ENCODE results near the gene ARHGAP4. TPM values are rescaled to one million over a fixed set of nuclear protein-coding genes. Genes with fewer than 3 reads are reported as not detected.

The ARHGAP4 gene
- total and polyA plus RNA-seq, 7 donors: 5.1 to 8.0 (median 6.8) TPM

DNA sequence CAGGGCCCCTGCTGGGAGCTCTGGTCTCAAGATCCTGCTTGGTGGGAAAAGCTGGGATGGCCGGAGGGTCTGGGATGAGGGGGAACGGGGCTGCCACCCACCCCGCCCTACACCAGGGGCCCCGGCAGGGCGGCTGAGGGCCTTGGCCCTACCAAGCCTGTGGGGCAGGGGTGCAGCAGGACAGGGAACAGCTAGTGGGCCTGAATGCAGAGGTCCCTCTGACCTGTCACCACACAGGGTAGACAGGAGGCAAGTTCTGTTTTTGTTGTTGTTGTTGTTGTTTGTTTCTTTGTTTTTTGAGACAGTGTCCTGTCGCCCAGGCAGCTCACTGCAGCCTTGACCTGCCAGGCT is 18.7 kb upstream of the ARHGAP4 start:
- WGBS, 3 donors: 72 to 76% (median 73%) methylated on average over 3 to 6 of the region's 6 CpGs
- no peak for DNase-seq
- no peaks in the 10 kb centered on the region for H3K9me3 ChIP-seq
- TF ChIP-seq, protein P1, sequence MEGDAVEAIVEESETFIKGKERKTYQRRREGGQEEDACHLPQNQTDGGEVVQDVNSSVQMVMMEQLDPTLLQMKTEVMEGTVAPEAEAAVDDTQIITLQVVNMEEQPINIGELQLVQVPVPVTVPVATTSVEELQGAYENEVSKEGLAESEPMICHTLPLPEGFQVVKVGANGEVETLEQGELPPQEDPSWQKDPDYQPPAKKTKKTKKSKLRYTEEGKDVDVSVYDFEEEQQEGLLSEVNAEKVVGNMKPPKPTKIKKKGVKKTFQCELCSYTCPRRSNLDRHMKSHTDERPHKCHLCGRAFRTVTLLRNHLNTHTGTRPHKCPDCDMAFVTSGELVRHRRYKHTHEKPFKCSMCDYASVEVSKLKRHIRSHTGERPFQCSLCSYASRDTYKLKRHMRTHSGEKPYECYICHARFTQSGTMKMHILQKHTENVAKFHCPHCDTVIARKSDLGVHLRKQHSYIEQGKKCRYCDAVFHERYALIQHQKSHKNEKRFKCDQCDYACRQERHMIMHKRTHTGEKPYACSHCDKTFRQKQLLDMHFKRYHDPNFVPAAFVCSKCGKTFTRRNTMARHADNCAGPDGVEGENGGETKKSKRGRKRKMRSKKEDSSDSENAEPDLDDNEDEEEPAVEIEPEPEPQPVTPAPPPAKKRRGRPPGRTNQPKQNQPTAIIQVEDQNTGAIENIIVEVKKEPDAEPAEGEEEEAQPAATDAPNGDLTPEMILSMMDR (IDR thresholded peaks at IDR 0.05): no peak
- peaks cover 0 to 3% (median 0%) of the 10 kb centered on the region in 3 donors for H3K27me3 ChIP-seq (ENCODE audit: insufficient read depth in 3 of 3, low read length in 2 of 3)
- intact Hi-C loops (cut with DNase I): no loop called here
- H3K4me1 ChIP-seq: no peaks in the 10 kb centered on the region
- ATAC-seq: peak in 2 of 4 donors; percentile 2 to 7
- H3K4me3 ChIP-seq: peak overlapping the region; percentile 45
- H3K36me3 ChIP-seq (ENCODE audit: insufficient read depth in 1 of 2, low read depth in 1 of 2): peaks cover 0 to 20% of the 10 kb centered on the region in 2 donors
- no peak overlapping the region for H3K27ac ChIP-seq

DNA sequence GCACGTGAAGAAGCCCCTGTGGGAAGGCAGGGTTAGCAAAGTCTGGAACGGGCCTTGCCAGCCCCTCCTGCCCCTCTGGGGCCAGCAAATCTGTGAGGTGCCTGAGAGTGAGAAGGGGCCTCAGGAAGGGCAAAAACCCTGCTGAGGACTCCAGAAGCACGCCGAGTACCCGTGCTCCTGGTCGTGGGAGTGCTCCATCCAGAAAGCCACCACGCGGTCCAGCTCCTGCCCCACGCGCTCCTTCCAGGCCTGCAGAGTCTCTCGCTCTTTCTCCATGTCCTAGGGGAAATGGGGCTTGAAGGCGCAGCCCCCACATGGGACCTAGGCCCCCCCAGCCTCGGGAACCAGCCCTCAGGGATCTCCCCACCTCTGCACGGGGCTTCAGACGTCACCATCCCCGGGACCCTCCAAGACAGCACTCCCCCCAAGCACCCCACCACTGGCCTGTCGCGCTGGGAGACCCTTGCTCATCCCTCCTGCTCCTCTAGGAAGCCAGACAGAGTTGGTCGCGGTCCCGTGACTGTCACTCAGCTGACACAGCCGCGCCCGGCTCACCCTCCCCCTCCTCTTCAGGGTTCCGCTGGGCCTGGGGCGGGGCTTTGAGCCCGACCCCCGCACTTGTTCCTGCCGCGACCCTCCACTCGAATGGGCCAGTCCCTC is 18.2 kb upstream of the ARHGAP4 start, which contains the start of gene RENBP:
RENBP (minus strand) TSS at position 504 of the 660 bp plus-strand sequence; CDS start at position 471, 33 bp downstream.
- Histone ChIP-seq H3K36me3 (ENCODE audit: insufficient read depth in 1 of 2, low read depth in 1 of 2) (peaks cover 0 to 15% of the 10 kb centered on the region in 2 donors), H3K27me3 (ENCODE audit: insufficient read depth in 3 of 3, low read length in 2 of 3) (peaks cover 0 to 3% (median 0%) of the 10 kb centered on the region in 3 donors), H3K9me3 (no peaks in the 10 kb centered on the region), H3K27ac (no peak within 1 kb of the TSS), H3K4me1 (no peaks in the 10 kb centered on the region), H3K4me3 (peak within 1 kb of the TSS; percentile 45)
- TF ChIP-seq, protein P1 (IDR thresholded peaks at IDR 0.05): no peak
- 30 to 40% (median 32%) methylated on average over 17 to 30 of the region's 31 CpGs for WGBS, 3 donors
- intact Hi-C loops (cut with DNase I): no loop called here
- DNase-seq (no peak), ATAC-seq (peak in 2 of 4 donors; percentile 15 to 47)

DNA sequence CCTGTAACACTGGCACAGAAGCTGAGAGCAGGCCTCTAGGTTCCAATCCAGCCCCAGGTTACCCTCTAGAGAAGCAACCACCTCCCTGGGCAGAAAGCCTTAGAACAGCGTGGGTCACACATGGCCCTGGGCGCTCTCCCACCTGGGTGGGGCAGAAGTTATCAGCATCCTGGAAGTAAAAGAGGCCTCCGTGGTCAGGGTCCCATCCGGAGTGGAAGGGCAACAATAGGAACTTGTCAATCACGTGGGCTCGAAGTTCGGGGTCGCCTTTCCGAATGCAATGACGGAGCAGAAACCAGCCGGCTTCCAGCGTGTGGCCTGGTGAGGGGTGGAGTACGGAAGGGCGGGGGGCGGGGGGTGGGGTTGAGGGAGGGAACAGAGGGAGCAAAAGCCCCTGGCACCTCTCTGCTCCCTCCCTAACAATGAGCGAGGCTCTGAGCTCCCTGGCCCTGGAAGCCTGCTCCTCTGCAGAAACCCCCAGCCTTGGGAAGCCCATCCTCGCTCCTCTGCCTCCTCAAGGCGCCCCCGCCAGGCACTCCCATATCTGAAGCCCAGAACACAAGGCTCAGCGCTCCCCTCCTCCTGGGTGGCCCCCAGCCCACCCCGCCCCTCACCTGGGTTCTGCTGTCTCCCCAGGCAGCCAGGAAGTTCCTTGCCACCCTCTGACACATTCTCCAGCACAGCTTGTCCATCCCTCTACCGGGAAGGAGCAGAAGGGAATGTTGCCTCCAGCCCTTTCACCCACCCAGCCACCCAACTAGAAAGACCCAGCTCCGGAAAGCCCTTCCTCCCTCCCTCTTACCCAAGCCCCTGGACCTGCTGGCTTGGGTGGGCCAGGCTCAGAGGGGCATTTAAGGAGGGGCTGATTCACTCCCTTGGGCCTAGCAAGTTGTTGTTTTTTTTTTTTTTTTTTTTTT is 15.5 kb upstream of the ARHGAP4 start:
- no peak overlapping the region for H3K4me3 ChIP-seq
- ATAC-seq (no peak), DNase-seq (no peak)
- H3K27ac ChIP-seq: no peak overlapping the region
- H3K4me1 ChIP-seq: no peaks in the 10 kb centered on the region
- 56 to 66% (median 60%) methylated on average over 8 to 22 of the region's 23 CpGs for WGBS, 3 donors
- no peaks in the 10 kb centered on the region for H3K36me3 ChIP-seq (ENCODE audit: insufficient read depth in 1 of 2, low read depth in 1 of 2)
- TF ChIP-seq, protein P1 (IDR thresholded peaks at IDR 0.05): no peak
- no peaks in the 10 kb centered on the region for H3K9me3 ChIP-seq
- peaks cover 0 to 3% (median 0%) of the 10 kb centered on the region in 3 donors for H3K27me3 ChIP-seq (ENCODE audit: insufficient read depth in 3 of 3, low read length in 2 of 3)
- intact Hi-C loops (cut with DNase I): no loop called here

DNA sequence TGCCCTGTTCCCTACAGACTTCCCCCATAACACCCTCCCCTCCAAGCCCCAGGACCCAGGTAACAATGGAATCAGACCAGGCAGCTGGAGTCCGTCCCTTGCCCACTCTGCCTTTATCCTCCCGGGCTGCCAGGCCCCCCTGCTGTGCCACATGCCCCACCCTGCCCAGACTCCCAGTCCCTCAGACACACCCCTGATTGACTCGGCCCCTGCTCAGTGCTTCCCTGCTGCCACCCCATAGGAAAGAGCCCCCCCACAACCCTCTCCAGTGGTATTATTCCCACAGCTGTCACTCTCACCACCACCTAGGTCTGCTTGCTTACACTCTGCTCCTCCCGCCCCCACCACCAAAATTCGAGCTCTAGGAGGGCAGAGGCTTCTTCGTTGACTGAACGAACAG is 13.5 kb upstream of the ARHGAP4 start:
- DNase-seq (no peak), ATAC-seq (no peak)
- 53 to 80% (median 61%) methylated on average over 5 to 7 of the region's 7 CpGs for WGBS, 3 donors
- TF ChIP-seq, protein P1 (IDR thresholded peaks at IDR 0.05): no peak
- H3K27me3 ChIP-seq (ENCODE audit: insufficient read depth in 3 of 3, low read length in 2 of 3): peaks cover 0 to 3% (median 0%) of the 10 kb centered on the region in 3 donors
- no peaks in the 10 kb centered on the region for H3K36me3 ChIP-seq (ENCODE audit: insufficient read depth in 1 of 2, low read depth in 1 of 2)
- H3K4me3 ChIP-seq: no peak overlapping the region
- no peak overlapping the region for H3K27ac ChIP-seq
- intact Hi-C loops (cut with DNase I): no loop called here
- H3K4me1 ChIP-seq: peaks cover 4% of the 10 kb centered on the region
- no peaks in the 10 kb centered on the region for H3K9me3 ChIP-seq
